T-helper 2 cell (primary cell): ENCODE results near the gene HYKK.
"Not testable (repeated sequence)": the region's sequence is repeated elsewhere in the genome, so short reads cannot be mapped to it uniquely, and the experiment has no call there.

Experiments
- DNase-seq, 5 experiments: peaks; one replicate each; pipeline versions ENCODE4 v3.0.0 to v3.0.0-alpha.2; 2012 to 2022
- total RNA-seq, 2 donors: gene quantifications; one replicate each; lab custom pipeline; 2026; lab: John Stamatoyannopoulos, UW

Gene HYKK
- total RNA-seq, result 0.62 to 1.0 reads per million in 2 donors

- DNase-seq, result peak; percentile 30 to 85 (median 60)
Observed at GRCh38 chr15:78506971-78507830, at the start of gene HYKK. Gene HYKK, plus strand, starts transcription at chr15:78507577. Its CDS starts 5,512 bp downstream, at chr15:78513089.

- DNase-seq, result no peak
Observed at GRCh38 chr15:78460737-78461136, 46.6 kb upstream of the HYKK start.

GRCh38 chr15:78461171-78461888 is 46.0 kb upstream of the HYKK start:
- DNase-seq, result peak in 1 of 5 experiments; percentile 55

GRCh38 chr15:78469031-78469430 is 38.3 kb upstream of the HYKK start:
- DNase-seq, result no peak

- no peak for DNase-seq
Observed at GRCh38 chr15:78477295-78477694, 30.1 kb upstream of the HYKK start.

GRCh38 chr15:78479650-78480049 is 27.7 kb upstream of the HYKK start:
- DNase-seq, result no peak

GRCh38 chr15:78481917-78482316 is 25.5 kb upstream of the HYKK start:
- DNase-seq, result no peak

GRCh38 chr15:78492872-78493271 is 14.5 kb upstream of the HYKK start:
- peak in 1 of 5 experiments; percentile 16 for DNase-seq

- no peak for DNase-seq
Observed at GRCh38 chr15:78501857-78502256, 5.5 kb upstream of the HYKK start.

- no peak for DNase-seq
Observed at GRCh38 chr15:78502641-78503040, 4.7 kb upstream of the HYKK start.

GRCh38 chr15:78507831-78508160 is 419 bp downstream of the HYKK start:
- peak in 1 of 5 experiments; percentile 11 for DNase-seq

- DNase-seq, result no peak
Observed at GRCh38 chr15:78508272-78508671, 895 bp downstream of the HYKK start.

- peak in 1 of 5 experiments; percentile 51 for DNase-seq
Observed at GRCh38 chr15:78509726-78510312, 2.4 kb downstream of the HYKK start.

GRCh38 chr15:78520035-78520434 is 12.7 kb downstream of the HYKK start:
- DNase-seq, result not testable (repeated sequence)

- DNase-seq, result no peak
Observed at GRCh38 chr15:78524230-78524629, 16.9 kb downstream of the HYKK start.

GRCh38 chr15:78527325-78527724 is 19.9 kb downstream of the HYKK start:
- no peak for DNase-seq

- no peak for DNase-seq
Observed at GRCh38 chr15:78533331-78533730, 26.0 kb downstream of the HYKK start.

- no peak for DNase-seq
Observed at GRCh38 chr15:78536134-78536533, 28.8 kb downstream of the HYKK start.

GRCh38 chr15:78537266-78537905 is 30.0 kb downstream of the HYKK start:
- no peak for DNase-seq

GRCh38 chr15:78538358-78538757 is 31.0 kb downstream of the HYKK start:
- no peak for DNase-seq

- DNase-seq, result not testable (repeated sequence)
Observed at GRCh38 chr15:78539464-78540140, 32.2 kb downstream of the HYKK start.

GRCh38 chr15:78540141-78540870 is 32.9 kb downstream of the HYKK start, which contains the start of gene PSMA4:
Gene PSMA4, plus strand, starts transcription at chr15:78540444. Its CDS starts 1,484 bp downstream, at chr15:78541928.
- peak; percentile 88 to 92 (median 91) for DNase-seq
